Activated CD4-positive, alpha-beta T cell treated with anti-CD3 and anti-CD28 coated beads for 1 hour (primary cell): ENCODE data around the gene RNF19B.
"Not testable (repeated sequence)": the region's sequence is repeated elsewhere in the genome, so short reads cannot be mapped to it uniquely, and the experiment has no call there.

Source experiments
- DNase-seq: peaks from one replicate; pipeline ENCODE4 v3.0.0-alpha.2; 2020

Gene RNF19B, protein sequence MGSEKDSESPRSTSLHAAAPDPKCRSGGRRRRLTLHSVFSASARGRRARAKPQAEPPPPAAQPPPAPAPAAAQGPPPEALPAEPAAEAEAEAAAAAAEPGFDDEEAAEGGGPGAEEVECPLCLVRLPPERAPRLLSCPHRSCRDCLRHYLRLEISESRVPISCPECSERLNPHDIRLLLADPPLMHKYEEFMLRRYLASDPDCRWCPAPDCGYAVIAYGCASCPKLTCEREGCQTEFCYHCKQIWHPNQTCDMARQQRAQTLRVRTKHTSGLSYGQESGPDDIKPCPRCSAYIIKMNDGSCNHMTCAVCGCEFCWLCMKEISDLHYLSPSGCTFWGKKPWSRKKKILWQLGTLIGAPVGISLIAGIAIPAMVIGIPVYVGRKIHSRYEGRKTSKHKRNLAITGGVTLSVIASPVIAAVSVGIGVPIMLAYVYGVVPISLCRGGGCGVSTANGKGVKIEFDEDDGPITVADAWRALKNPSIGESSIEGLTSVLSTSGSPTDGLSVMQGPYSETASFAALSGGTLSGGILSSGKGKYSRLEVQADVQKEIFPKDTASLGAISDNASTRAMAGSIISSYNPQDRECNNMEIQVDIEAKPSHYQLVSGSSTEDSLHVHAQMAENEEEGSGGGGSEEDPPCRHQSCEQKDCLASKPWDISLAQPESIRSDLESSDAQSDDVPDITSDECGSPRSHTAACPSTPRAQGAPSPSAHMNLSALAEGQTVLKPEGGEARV

DNA sequence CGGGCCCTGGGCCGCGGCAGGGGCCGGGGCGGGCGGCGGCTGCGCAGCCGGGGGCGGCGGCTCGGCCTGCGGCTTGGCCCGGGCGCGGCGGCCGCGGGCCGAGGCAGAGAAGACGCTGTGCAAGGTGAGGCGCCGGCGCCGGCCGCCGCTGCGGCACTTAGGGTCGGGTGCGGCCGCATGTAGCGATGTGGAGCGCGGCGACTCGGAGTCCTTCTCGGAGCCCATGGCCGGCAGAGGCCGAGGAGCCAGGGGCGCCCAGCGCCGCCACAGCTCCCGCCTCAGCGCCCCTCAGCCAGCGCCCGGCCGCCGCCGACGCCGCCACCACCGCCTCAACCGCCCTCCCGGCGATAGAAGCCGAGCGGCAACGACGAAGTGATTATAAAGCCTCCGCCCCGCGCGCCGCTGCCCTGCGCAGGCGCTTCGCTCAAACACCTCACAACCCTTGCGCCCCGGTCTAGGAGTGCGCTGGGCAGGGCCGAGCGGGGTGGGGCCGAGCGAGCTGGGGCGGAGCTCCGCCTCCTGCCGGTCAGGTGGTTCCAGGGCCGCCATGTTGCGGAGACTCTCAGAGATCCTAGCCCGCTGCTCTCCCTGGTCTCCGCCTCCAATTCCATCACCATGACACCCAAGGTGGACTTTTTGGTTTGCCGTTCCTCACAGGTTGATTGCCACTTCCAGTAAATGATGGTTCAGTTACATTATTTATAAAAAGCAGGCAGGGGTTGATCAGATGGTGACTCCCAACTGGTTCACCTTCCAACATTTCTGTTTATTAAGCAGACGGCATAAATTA is at the start of gene RNF19B:
RNF19B (minus strand) TSS at position 349 of the 790 bp plus-strand sequence; CDS start at position 225, 124 bp downstream.
- DNase-seq, result peak; percentile 92

DNA sequence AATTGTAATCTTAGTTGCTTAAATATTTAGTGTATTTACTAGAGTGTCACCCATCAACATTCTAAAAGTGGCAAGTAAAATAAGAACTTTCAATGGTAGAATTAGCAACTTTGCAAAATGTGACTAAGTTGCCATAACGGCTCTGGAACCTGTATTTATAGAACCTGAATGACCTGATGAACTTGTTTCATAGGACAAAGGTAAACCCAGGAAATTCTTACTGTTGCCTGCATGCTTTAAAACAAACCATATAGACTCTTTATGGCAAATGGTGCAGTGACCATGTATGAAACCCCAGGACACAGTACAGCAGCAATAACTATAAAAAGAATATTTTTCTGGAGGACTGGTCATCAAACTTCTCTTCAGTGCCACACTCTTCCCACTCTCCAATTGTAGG is 49.2 kb upstream of the RNF19B start:
- DNase-seq, result no peak

DNA sequence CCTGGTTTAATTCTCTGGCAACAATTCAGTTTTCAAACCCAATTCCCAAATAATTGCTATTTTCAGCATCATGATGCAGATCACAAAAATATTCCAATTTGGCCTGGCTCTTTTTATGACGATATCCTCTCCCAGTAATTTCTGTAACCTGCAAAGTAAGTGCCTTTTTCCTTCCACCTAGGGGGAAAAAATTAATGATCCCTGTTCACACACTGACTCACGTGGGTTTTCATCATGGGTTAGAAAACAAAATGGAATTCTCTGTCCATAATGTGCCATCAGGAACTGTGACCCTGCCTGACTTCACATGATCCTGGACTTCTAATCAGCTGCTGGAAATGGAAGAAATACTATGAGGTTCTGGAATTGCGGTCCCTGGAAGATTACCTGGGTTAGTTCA is 47.6 kb upstream of the RNF19B start:
- no peak for DNase-seq

DNA sequence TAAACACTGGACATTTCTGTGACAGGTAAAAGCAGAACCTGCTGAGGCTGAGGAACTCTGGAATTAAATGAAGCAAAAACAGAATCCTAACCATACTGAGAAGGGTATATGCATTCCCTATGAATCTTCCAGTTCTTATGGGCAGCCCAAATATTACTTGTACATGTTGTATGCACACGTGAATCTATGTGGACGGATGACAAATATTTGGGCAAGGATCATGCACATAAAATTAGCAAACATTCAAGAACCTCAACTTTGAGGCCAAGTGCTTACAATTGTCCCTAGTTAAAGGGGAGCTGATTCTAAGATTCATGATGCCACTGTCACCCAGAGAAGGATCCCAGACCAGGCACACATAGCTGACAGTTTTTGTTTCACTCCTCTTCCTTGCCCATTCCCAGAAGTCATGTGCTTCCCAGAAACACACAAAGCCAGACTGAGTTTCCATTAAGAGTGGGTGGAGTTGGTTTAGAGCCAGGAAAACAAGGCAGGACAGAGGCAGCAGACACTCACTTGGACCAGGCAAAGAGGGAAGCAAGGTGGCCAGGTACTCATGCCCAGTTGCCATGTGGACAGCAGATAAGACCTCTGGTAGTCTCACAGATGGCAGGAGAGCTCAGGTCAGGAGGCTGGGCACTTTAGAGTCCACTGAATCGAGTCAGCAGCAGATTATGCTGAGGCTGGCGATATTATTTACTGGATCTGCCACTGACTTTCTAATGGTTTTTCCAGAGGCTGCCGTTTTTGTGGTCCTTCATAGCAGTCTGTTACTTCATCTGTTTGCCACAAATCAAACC is 46.5 kb upstream of the RNF19B start:
- no peak for DNase-seq

DNA sequence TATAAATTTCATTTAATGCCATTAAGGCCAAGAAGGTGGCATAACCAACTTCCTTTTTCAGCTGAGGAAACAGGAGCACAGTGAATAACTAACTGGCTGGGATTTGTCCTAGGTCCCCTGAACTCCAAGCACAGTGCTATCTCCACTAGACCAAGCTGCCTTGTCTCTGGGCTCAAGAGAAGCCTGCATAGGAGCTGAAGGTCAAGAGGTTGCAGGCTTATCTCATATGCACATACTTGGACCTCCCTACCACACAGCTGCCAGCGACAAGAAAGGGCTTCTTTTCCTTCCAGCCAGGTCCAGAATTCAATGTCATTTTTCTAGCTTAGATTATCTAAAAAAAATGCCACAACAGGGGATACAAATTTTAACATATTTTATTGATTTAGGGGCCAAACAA is 45.0 kb upstream of the RNF19B start:
- no peak for DNase-seq

DNA sequence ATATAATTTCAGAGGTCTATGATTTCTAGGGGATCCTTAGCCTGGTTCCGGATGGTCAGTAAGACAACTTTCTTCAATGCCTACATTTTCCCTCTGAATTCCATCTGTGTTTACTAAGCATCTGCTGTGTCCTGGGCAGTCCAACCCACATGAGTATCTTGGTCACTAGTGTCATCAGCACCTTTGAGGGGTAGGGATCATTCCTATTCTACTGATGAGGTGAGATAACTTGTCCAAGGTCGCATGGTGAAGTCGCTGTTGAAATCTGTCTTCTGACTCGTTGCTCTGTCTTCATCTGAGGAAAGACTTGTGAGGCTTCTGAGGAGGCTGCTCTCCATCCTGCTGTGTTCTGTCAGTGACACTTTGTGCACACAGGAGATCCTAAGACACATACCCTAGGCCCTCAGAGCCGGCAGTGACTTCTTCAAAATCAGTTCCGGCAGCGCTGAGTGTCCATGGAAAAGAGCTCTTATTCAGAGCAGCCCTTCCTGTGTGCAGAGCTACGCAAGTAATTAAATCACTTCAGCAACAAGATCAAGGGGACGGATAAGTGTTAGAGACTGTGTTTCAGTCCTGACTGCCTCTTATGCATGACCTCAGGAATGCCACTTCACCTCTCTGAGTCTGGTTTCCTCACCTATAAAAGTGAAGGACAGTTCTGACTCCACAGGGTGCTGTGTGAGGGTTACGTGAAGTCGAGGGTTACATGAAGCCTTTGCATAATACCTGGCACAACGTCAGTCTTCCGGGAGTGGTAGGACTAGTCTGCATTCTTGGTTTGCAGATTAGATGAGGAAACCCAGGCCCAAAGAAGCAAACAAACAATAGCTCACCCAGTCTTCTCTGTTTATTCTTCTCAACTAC is 43.7 kb upstream of the RNF19B start:
- DNase-seq, result no peak

DNA sequence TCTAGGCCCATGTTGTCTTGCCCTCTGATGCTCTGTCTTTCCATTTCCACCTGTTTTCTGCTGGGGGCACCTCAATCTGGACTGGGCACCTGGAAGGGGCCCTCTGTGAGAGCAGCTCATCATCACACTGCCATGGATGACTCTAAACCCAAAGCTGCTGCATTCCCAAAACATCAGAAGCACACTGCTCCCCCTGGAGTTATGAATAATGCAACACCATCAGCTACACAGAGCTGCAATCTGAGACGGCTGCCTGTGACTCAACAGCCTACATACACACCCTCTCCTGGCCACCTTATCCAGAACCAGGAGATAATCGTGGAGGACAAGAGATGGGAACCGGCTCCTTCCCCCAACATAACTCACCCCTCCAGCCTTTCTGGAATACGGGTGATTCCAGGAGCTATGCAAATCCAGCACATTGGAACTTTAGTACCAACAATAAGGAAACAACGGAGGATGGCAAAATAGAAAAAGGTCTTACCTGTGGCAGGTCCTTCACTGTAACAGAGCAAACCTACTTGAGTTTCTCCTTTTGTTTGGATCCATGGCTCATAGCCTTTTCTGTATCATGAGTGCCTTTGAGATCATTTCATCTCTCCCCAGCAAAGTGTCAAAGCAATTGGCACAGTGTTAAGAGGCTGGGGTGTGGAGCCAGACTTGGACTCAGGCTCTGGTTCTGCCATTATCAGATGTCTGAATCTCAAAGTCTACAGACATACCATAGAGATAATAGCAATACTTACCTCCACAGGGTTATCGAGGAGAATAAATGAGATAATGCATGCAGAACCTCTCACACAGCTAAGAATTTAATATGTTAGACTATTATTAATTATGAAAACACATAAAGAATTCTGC is 42.8 kb upstream of the RNF19B start:
- DNase-seq, result no peak

DNA sequence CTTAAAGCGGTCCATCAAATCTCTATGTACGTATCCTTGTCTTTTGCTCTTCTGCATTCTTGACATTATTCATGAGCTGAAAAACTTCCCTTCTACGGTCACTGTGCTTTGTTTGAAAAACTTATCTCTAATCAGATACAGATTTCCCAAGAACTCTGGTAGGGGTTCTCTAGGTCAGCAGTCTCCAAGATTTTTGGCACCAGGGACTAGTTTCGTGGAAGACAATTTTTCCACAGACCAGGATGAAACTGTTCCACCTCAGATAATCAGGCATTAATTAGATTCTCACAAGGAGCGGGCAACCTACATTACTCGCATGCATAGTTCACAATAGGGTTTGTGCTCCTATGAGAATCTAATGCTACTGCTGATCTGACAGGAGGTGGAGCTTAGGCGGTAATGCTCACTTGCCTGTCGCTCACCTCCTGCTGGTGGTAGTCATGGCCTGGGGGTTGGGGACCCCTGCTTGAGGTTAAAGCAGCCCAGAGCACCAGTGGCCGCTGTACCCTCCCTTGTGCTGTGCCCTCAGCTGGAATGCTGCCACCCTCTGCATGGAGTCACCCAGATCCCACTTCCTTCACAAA is 41.3 kb upstream of the RNF19B start:
- DNase-seq, result no peak

DNA sequence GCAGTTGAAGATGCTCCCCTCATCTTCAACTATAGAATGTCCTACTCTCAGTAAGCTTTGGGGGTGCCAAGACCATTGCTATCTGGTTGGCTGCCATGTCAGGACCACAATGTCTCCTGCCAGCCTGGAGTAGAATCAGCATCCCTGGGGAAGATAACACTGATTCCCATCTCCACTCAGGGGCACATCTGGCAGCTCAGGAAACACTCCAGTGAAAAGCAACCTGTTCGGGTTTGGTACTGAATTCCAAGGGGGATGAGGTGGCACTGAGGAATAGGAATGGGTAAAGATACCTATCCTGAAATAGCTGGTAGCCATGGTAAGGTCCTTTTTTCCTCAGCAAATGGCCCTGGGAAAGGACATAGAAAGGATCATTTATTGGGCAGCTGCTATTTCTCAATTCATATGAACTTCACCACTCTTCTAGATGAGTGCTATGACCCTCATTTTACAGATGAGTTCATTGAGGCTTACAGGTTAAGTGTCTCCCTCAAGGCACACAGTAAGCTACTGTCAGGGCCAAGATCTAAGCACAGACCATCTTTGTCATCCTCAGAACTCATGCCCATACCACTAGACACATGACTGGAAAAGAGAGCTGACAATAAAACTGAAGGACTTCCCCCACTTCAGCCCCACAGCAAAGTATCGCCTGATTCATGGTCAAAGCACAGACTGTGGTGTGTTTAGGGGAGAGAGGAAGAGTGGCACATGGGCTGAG is 40.7 kb upstream of the RNF19B start:
- no peak for DNase-seq

DNA sequence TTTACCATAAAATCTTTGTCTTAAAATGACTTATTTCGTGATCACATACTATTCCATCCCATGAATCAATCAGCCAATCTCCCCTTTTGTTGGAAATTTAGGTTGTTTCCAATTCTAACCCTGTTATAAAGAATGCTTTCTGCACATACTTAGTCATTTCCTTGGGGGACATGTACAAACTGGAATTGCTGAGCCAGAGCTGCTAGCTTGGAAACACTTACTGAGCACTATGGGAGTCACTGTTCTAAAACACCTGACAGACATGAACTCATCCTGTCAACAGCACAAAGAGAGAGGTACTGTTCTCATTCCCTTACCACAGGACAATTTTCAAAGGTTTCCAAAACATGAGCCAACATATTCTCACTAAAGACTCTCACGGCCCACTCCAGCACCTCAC is 40.0 kb upstream of the RNF19B start:
- no peak for DNase-seq

DNA sequence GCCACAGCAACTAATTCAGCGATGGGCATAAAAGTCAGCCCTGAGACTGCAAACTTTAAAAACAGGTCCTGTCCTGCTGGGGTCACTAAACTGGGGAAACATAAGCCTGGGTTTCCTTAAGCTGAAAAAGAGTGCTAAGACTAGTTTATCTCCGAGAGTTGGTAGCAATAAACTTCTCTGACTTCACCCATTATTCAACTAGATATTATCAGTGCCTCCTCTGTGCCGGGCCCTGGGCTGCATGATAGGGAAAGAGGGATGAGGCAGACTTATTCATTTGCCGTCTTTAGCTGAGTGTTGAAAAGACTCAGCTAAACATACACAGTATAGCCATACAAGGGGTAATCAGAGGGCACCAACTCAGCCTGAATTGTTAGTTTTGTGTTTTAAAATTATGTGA is 39.0 kb upstream of the RNF19B start:
- DNase-seq, result no peak

DNA sequence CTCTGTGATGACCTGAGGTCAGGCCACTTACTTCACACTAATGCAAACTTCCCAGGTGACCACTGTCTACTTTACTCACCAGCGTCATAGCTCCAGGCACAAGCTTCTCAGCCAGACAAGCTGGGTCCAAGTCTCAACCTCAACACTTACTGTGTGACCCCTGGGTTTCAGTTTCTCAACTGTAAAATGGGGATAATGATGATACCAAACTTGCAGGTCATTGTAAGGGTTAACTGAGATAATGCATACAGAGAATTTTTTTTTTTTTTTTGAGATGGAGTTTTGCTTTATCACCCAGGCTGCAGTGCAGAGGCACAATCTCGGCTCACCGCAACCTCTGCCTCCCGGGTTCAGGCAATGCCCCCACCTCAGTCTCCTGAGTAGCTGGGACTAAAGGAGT is 37.4 kb upstream of the RNF19B start:
- DNase-seq, result no peak

DNA sequence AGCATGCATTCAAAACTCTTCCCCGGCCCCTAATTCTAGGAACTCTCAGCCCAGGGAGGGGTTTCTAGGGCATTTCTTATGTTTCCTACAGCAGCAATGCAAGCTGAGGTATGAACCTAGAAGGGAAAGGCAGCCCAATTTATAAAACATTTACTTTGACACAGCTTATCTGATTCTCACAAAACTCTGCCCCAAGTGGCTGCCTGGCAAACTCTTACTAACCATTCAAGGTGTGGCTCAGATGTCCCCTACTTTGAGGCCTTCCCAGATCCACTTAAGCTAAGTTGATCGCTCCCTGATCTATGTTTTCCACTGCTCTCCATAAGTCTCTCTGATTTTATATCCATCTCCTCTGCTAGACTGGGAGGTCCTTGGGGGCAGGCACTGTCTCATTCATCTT is 36.7 kb upstream of the RNF19B start:
- DNase-seq, result no peak

DNA sequence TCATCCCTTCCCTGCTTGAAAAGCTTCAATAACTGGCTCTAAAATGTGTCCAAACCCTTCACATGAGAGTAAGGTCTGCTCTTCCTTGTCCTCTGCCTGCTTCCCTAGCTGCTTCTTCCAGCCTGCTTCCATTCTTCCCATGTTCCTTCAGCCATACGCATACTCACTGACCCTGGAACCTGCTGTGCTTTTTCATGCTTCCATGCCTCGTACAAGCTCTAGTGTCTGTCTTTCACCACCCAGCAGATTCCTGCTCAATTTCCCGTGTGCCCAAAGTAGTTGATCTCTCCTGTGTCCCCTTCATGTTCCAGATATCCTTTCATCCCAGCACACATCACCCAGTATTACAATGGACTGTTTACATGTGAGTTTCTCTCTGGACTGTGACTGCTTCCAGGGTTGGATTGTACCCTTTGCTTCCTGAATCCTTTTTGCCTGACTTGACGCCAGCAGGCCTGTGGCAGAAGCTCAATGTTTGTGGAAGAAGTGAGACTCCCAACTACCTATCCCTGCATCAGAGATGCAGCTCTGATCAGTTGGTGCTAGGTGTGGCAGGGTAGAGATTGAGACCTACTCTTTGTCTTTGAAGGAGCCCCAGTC is 35.9 kb upstream of the RNF19B start:
- no peak for DNase-seq

DNA sequence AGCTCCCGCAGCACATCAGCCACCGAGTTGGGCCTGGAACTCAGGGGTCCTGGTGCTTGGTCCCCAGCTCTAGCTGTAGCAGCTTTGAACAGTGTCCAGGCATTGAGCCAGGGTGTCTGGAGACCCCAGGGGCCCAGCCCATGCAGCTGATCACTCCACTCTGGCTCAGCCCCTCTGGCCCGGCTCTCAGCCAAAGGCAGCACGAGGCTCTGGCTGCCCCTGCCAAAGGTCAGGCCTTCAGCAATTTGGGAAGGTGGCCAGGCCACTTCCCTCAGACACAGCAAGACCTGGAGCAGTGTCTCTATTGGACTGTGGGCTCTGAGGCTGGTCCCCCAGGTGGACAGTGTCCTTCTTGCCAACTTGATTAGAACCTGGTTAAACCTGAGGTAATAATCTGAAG is 34.4 kb upstream of the RNF19B start:
- DNase-seq, result no peak

DNA sequence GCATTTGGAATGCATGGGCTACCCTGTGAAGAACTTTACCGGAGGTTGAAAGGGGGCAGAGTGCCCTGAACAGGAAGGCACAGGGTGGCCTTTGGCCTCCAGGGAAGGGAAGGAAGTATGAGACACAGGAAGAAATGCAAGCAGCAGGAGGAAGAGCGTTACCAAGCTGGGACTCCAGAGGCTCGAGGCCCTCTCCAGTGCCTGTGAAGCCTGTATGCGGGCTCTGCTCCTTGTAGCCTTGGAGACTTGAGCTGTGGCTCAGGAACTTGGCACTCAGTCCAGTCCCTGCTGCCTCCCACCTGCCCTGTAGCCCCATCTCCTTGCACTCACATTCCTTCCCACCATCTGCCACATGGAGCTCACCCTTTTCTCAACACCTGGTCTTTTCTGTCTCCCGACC is 33.5 kb upstream of the RNF19B start:
- no peak for DNase-seq

DNA sequence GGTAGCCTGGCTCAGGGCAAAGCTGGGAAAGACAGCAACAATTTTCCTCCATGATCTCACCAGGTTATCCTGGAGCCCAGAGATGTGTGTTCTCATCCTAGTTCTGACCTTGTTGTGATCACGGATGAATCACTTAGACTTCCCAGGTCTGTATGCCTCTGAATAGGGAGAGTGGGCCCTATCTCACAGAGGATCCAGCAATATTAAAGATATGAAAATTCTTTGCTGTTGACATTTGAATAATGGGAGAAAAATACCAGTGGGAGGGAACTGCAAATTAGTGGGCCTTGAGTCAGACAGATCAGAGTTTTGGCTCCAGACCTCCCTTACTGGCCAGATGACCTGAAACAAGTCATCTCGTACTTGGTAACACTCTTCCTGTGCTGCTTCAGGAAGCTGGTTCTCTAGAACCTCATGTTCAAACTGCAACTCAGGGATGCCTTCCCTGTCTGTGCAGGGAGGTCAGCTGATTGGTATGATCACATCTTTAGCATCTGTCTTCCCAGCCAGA is 32.8 kb upstream of the RNF19B start:
- DNase-seq, result no peak

DNA sequence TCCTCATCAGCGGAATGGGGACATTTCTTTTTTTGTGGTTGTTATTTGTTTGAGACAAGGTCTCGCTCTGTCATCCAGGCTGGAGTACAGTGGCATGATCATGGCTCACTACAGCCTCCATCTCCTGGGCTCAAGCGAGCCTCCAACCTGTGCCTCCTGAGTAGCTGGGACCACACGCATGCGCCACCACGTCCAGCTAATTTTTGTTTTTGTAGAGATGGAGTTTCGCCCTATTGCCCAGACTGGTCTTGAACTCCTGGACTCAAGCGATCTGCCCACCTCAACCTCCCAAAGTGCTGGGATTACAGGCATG is 28.7 kb upstream of the RNF19B start:
- not testable (repeated sequence) for DNase-seq
